Retina (tissue), 1 donor: Measurements from ENCODE around the gene C1orf116.
"Not testable (repeated sequence)": the region's sequence is repeated elsewhere in the genome, so short reads cannot be mapped to it uniquely, and the experiment has no call there.

ENCODE experiments used
- DNase-seq: peaks from one replicate; pipeline ENCODE4 v3.0.0-alpha.2; 2016

The C1orf116 gene

GRCh38 chr1:207058878-207059867, 26.6 kb upstream of the C1orf116 start:
- DNase-seq = peak; percentile 16

- DNase-seq = no peak
These were observed 25.7 kb upstream of the C1orf116 start for GRCh38 chr1:207058252-207058651.

- DNase-seq = no peak
These were observed 24.1 kb upstream of the C1orf116 start for GRCh38 chr1:207056673-207057072.

GRCh38 chr1:207055386-207056001, 22.9 kb upstream of the C1orf116 start:
- DNase-seq = no peak

- no peak for DNase-seq
These were observed 21.9 kb upstream of the C1orf116 start for GRCh38 chr1:207054491-207054890.

GRCh38 chr1:207052911-207053769, 20.6 kb upstream of the C1orf116 start, which contains the start of gene PFKFB2:
Gene PFKFB2, plus strand, starts transcription at chr1:207053275. Its CDS starts 1,443 bp downstream, at chr1:207054718.
- peak; percentile 96 for DNase-seq

GRCh38 chr1:207051191-207051943, 18.8 kb upstream of the C1orf116 start, which contains the start of gene YOD1:
Gene YOD1, minus strand, starts transcription at chr1:207051208. Its CDS starts 178 bp downstream, at chr1:207051030.
- DNase-seq = no peak

GRCh38 chr1:207050480-207051190, 18.1 kb upstream of the C1orf116 start:
- peak; percentile 96 for DNase-seq

- no peak for DNase-seq
These were observed 17.4 kb upstream of the C1orf116 start for GRCh38 chr1:207049974-207050391.

- DNase-seq = no peak
These were observed 17.0 kb upstream of the C1orf116 start for GRCh38 chr1:207049514-207049913.

- DNase-seq = no peak
These were observed 16.5 kb upstream of the C1orf116 start for GRCh38 chr1:207049054-207049453.

- DNase-seq = no peak
These were observed 15.5 kb upstream of the C1orf116 start for GRCh38 chr1:207048041-207048440.

- no peak for DNase-seq
These were observed 14.9 kb upstream of the C1orf116 start for GRCh38 chr1:207047505-207047904.

- DNase-seq = no peak
These were observed 12.9 kb upstream of the C1orf116 start for GRCh38 chr1:207045453-207045852.

- DNase-seq = not testable (repeated sequence)
These were observed 8.8 kb upstream of the C1orf116 start for GRCh38 chr1:207041397-207041796.

- DNase-seq = no peak
These were observed 7.6 kb upstream of the C1orf116 start for GRCh38 chr1:207040181-207040533.

GRCh38 chr1:207039380-207040180, 7.0 kb upstream of the C1orf116 start:
- no peak for DNase-seq

- DNase-seq = no peak
These were observed 4.3 kb upstream of the C1orf116 start for GRCh38 chr1:207036865-207037264.

- DNase-seq = no peak
These were observed 3.5 kb upstream of the C1orf116 start for GRCh38 chr1:207035877-207036551.

- DNase-seq = no peak
These were observed 2.4 kb upstream of the C1orf116 start for GRCh38 chr1:207034998-207035397.
